Chondrocyte (in vitro differentiated cells): ENCODE data around the gene QKI. TPM values are rescaled to one million over a fixed set of nuclear protein-coding genes. Genes with fewer than 3 reads are reported as not detected.

Experiments used
- DNase-seq: peaks from one replicate; pipeline ENCODE4 v3.0.0; 2021; ENCODE audit warnings: mixed read lengths, low spot score
- H3K27ac Mint-ChIP-seq: one replicate; pipeline ENCODE4 v1.8.0; 2021; ENCODE audit warnings: mild to moderate bottlenecking, moderate library complexity, mixed read lengths; ENCODE audit not compliant: unreplicated experiment
- H3K27me3 Mint-ChIP-seq: 2 replicates; pipeline ENCODE4 v1.8.0; 2021; ENCODE audit warnings: low read depth, mixed read lengths
- H3K36me3 Mint-ChIP-seq: 2 replicates; pipeline ENCODE4 v1.8.0; 2021; ENCODE audit warnings: low read depth, mixed read lengths
- H3K4me1 Mint-ChIP-seq: 2 replicates; pipeline ENCODE4 v1.8.0; 2021; ENCODE audit warnings: low read depth, mild to moderate bottlenecking, mixed read lengths
- H3K4me3 Mint-ChIP-seq: one replicate; pipeline ENCODE4 v1.8.0; 2021; ENCODE audit warnings: mild to moderate bottlenecking, moderate library complexity, mixed read lengths; ENCODE audit not compliant: unreplicated experiment
- H3K9me3 Mint-ChIP-seq: 2 replicates; pipeline ENCODE4 v1.8.0; 2021; ENCODE audit warnings: low read depth, mixed read lengths
- CTCF ChIP-seq: fragments of 200-600 bp; sonication (generic); IDR thresholded peaks from 2 replicates; pipeline ENCODE4 v1.5.0; 2021; ENCODE audit warnings: antibody characterized with exemption, mild to moderate bottlenecking, moderate library complexity
- total RNA-seq: library from RNA; stranded (reverse); gene quantifications from 3 replicates; pipeline ENCODE4 v1.2.1, GENCODE V29; 2021

The QKI gene
- total RNA-seq, 1 donor from 2014 or later, result 189 TPM

- H3K4me3 Mint-ChIP-seq, result peak overlapping the region; percentile 71
- no peaks in the 10 kb centered on the region for H3K36me3 Mint-ChIP-seq
- H3K27ac Mint-ChIP-seq, result peak overlapping the region; percentile 82
- H3K9me3 Mint-ChIP-seq, result no peaks in the 10 kb centered on the region
- H3K4me1 Mint-ChIP-seq, result peaks cover 56% of the 10 kb centered on the region
- DNase-seq, result no peak
- H3K27me3 Mint-ChIP-seq, result no peaks in the 10 kb centered on the region
- TF ChIP-seq CTCF, result no peak
Measured at GRCh38 chr6:163418311-163419029, 4.0 kb downstream of the QKI start.

GRCh38 chr6:163419413-163420288 is 5.1 kb downstream of the QKI start:
- Mint-ChIP-seq H3K4me1 (peaks cover 67% of the 10 kb centered on the region), H3K27me3 (no peaks in the 10 kb centered on the region), H3K9me3 (no peaks in the 10 kb centered on the region), H3K36me3 (no peaks in the 10 kb centered on the region), H3K27ac (peak overlapping the region; percentile 82), H3K4me3 (peak overlapping the region; percentile 71)
- no peak for DNase-seq
- peak; percentile 32 for TF ChIP-seq CTCF

- no peak for DNase-seq
- Mint-ChIP-seq H3K36me3 (no peaks in the 10 kb centered on the region), H3K27me3 (no peaks in the 10 kb centered on the region), H3K4me3 (peak overlapping the region; percentile 71), H3K4me1 (peaks cover 73% of the 10 kb centered on the region), H3K9me3 (no peaks in the 10 kb centered on the region), H3K27ac (peak overlapping the region; percentile 82)
- TF ChIP-seq CTCF, result no peak
Measured at GRCh38 chr6:163420289-163420614, 5.7 kb downstream of the QKI start.

GRCh38 chr6:163422550-163422949 is 8.0 kb downstream of the QKI start:
- peak overlapping the region; percentile 65 for H3K27ac Mint-ChIP-seq

More at GRCh38 chr6:163422550-163422949, 8.0 kb downstream of the QKI start:
- Mint-ChIP-seq H3K4me1 (peaks cover 90% of the 10 kb centered on the region), H3K9me3 (no peaks in the 10 kb centered on the region), H3K36me3 (no peaks in the 10 kb centered on the region), H3K4me3 (no peak overlapping the region), H3K27me3 (no peaks in the 10 kb centered on the region)
- no peak for DNase-seq
- no peak for TF ChIP-seq CTCF
